Measurements from ENCODE around the gene ELMO3.

Gene ELMO3

DNA sequence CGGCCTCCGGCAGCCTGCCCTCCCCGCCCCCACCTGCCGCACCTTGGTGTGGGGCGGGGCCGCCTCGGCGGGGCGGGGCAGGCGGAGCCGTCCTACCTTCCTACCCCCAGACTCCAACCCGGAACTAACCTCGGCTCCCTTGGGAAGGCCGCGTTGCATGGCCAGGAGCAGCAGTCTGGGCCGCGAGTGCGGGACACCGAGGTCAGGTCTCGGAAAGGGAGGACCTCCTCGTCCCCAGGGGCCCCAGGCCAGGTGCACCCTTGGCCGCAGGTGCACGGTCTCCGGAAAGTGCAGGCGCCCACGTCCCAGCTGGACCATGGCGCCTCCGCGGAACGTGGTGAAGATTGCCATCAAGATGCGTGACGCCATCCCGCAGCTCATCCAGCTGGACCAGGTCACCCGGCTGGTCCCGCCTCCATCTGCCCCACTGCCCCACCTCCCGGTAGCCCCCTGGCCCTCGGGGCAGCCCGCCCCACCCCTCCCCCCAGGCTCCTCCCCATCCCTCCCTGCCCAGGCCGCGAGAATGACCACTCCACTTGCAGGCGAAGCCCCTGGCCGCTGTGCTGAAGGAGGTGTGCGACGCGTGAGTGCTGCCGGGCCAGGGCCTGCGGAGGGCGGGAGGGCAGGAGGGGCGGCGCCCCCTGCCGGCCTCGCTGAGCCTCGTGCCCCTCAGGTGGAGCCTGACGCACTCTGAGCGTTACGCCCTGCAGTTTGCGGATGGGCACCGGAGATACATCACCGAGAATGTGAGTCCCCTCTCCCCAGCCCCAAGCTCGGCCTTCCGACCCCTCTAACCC is at the start of gene ELMO3:
Gene ELMO3, plus strand, starts transcription at position 121 of the 797 bp plus-strand sequence. Its CDS starts 196 bp downstream, at position 317.
- H3K4me3 ChIP-seq (replicated peaks; ENCODE audit: low read depth, low read length) = no peak within 1 kb of the TSS
- TF ChIP-seq CTCF (IDR thresholded peaks at IDR 0.05; ENCODE audit: low read depth, low read length, missing control alignments) = peak; percentile 36

DNA sequence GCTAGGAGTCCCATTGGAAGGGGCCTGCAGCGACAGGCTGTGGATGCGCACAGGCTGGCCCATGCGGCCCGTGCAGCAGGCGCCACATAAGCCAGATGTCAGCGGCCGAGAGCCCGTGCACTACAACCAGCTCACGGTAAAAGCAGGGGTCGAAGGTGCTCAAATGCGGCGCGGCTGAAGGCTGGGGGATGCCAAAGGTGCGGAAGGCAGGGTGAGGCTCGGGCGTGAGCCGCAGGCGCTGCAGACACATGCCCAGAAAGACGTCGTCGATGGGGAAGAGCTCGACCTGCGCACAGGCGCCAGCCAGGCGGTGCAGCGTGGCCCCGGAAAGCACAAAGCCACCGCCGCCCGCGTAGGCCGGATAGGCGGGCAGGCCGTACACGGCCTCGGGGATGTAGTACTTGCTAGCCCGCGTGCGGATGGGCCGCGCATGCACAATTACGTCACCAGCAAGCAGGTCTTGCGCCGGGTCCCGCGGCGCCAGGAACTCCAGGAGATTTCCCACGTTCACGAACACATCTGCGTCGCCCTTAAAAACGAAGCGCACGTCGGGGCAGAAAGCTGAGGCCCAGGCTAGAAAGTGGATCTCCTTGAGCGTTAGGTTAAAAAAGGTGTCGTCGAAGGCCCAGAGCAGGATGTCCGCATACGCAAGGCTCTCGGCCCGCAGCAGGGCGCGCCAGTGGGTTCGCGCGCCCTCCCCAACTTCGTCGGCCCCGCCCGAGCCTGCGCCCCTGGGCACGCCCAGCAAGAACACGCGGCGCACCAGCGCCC is 49.5 kb upstream of the ELMO3 start:
- no peak for TF ChIP-seq CTCF (IDR thresholded peaks at IDR 0.05; ENCODE audit: low read depth, low read length, missing control alignments)
- DNase-seq (ENCODE audit: extremely low read depth, low read depth) = no peak
- H3K4me3 ChIP-seq (replicated peaks; ENCODE audit: low read depth, low read length) = no peak overlapping the region

More for the DNA sequence above, at the start of gene ELMO3:
- no peak for DNase-seq (ENCODE audit: extremely low read depth, low read depth)

- no peak for TF ChIP-seq CTCF (IDR thresholded peaks at IDR 0.05; ENCODE audit: low read depth, low read length, missing control alignments)
- no peak for DNase-seq (ENCODE audit: extremely low read depth, low read depth)
- peak overlapping the region; percentile 50 for H3K4me3 ChIP-seq (replicated peaks; ENCODE audit: low read depth, low read length)
Measured at GRCh38 chr16:67150047-67150832, 48.7 kb upstream of the ELMO3 start.

GRCh38 chr16:67150833-67151396 is 48.0 kb upstream of the ELMO3 start, which contains the start of gene B3GNT9:
B3GNT9 (minus strand) TSS chr16:67150998; CDS start chr16:67150485, 513 bp downstream.
- peak within 1 kb of the TSS; percentile 50 for H3K4me3 ChIP-seq (replicated peaks; ENCODE audit: low read depth, low read length)
- DNase-seq (ENCODE audit: extremely low read depth, low read depth) = no peak
- TF ChIP-seq CTCF (IDR thresholded peaks at IDR 0.05; ENCODE audit: low read depth, low read length, missing control alignments) = no peak

GRCh38 chr16:67151431-67152097 is 47.4 kb upstream of the ELMO3 start:
- H3K4me3 ChIP-seq (replicated peaks; ENCODE audit: low read depth, low read length) = no peak overlapping the region

More at GRCh38 chr16:67151431-67152097, 47.4 kb upstream of the ELMO3 start:
- no peak for DNase-seq (ENCODE audit: extremely low read depth, low read depth)
- TF ChIP-seq CTCF (IDR thresholded peaks at IDR 0.05; ENCODE audit: low read depth, low read length, missing control alignments) = no peak
